LNCaP clone FGC (cell line): ENCODE measurements around the gene CLPTM1.

Experiments
- DNase-seq: peaks from one replicate; pipeline ENCODE4 v3.0.0-alpha.2; 2011; ENCODE audit warnings: low read depth
- H3K4me3 ChIP-seq: 2 replicates; pipeline ENCODE4 v1.5.1; 2011; ENCODE audit warnings: mild to moderate bottlenecking, low read depth, low read length, control low read depth
- CTCF ChIP-seq: IDR thresholded peaks from 2 replicates; pipeline ENCODE4 v1.5.1; 2012; ENCODE audit warnings: mild to moderate bottlenecking; ENCODE audit not compliant: control insufficient read depth, insufficient read depth; ENCODE audit errors: extremely low read depth

CLPTM1 gene

GRCh38 chr19:44927746-44928145 is 27.4 kb upstream of the CLPTM1 start:
- no peak for TF ChIP-seq CTCF
- no peak for DNase-seq
- H3K4me3 ChIP-seq, result no peak overlapping the region

GRCh38 chr19:44930088-44930487 is 25.1 kb upstream of the CLPTM1 start:
- H3K4me3 ChIP-seq, result no peak overlapping the region
- no peak for TF ChIP-seq CTCF
- no peak for DNase-seq

GRCh38 chr19:44931541-44931940 is 23.6 kb upstream of the CLPTM1 start:
- H3K4me3 ChIP-seq, result no peak overlapping the region
- no peak for DNase-seq
- TF ChIP-seq CTCF, result no peak

GRCh38 chr19:44939668-44940067 is 15.5 kb upstream of the CLPTM1 start:
- TF ChIP-seq CTCF, result no peak
- DNase-seq, result no peak
- no peak overlapping the region for H3K4me3 ChIP-seq

GRCh38 chr19:44942067-44942571 is 13.1 kb upstream of the CLPTM1 start, which contains the start of gene APOC4:
TSS of gene APOC4 (plus strand) at chr19:44942237. CDS start at chr19:44942278, 41 bp downstream.
- no peak for DNase-seq
- TF ChIP-seq CTCF, result no peak
- no peak within 1 kb of the TSS for H3K4me3 ChIP-seq

- no peak for DNase-seq
- H3K4me3 ChIP-seq, result no peak overlapping the region
- no peak for TF ChIP-seq CTCF
These were observed 11.4 kb upstream of the CLPTM1 start for GRCh38 chr19:44943801-44944249.

- no peak for DNase-seq
- no peak overlapping the region for H3K4me3 ChIP-seq
- TF ChIP-seq CTCF, result no peak
These were observed 8.1 kb upstream of the CLPTM1 start for GRCh38 chr19:44947041-44947581.
